Activated CD8-positive, alpha-beta T cell treated with anti-CD3 and anti-CD28 coated beads for 36 hours (primary cell): ENCODE data around the gene UCHL5. TPM values are rescaled to one million over a fixed set of nuclear protein-coding genes. Genes with fewer than 3 reads are reported as not detected.
A peak's percentile ranks its signal among the peaks of the same experiment; 100 is the strongest.
"Not testable (repeated sequence)": the region's sequence is repeated elsewhere in the genome, so short reads cannot be mapped to it uniquely, and the experiment has no call there.

Experiments used
- ATAC-seq: fragments of 200-7000 bp; cut with Tn5 transposase; one replicate; pipeline ENCODE4 v1.10.0; 2021; ENCODE audit warnings: mild to moderate bottlenecking, moderate library complexity
- CTCF ChIA-PET: fragments of 350-600 bp; sonication (Branson Sonifier 250); formaldehyde crosslinking; loops from one replicate; lab custom pipeline; 2021; ENCODE audit warnings: antibody characterized with exemption; lab: Charles Lee
- POLR2A ChIA-PET: fragments of 350-600 bp; sonication (Branson Sonifier 250); formaldehyde crosslinking; loops from one replicate; lab custom pipeline; 2021; ENCODE audit warnings: antibody characterized with exemption; lab: Charles Lee
- DNase-seq: peaks from one replicate; pipeline ENCODE4 v3.0.0-alpha.2; 2020
- H3K27ac Mint-ChIP-seq: one replicate; pipeline ENCODE4 v1.8.0; 2021; ENCODE audit warnings: mild to moderate bottlenecking, mixed read lengths
- H3K27me3 Mint-ChIP-seq: one replicate; pipeline ENCODE4 v1.8.0; 2021; ENCODE audit warnings: mixed read lengths
- H3K36me3 Mint-ChIP-seq: one replicate; pipeline ENCODE4 v1.8.0; 2021; ENCODE audit warnings: low read depth, mixed read lengths
- H3K4me1 Mint-ChIP-seq: one replicate; pipeline ENCODE4 v1.8.0; 2021; ENCODE audit warnings: low read depth, mixed read lengths
- H3K4me3 Mint-ChIP-seq: one replicate; pipeline ENCODE4 v1.8.0; 2021; ENCODE audit warnings: mild to moderate bottlenecking, moderate library complexity, mixed read lengths
- H3K9me3 Mint-ChIP-seq: one replicate; pipeline ENCODE4 v1.8.0; 2021; ENCODE audit warnings: mixed read lengths
- intact Hi-C: fragments of 100-400 bp; cut with micrococcal nuclease; formaldehyde crosslinking; loops from one replicate; pipeline ENCODE4 v1.10.0; 2022
- total RNA-seq, 2 experiments: library from RNA; stranded (reverse); gene quantifications; one replicate each; pipeline ENCODE4 v1.2.3, GENCODE V29; 2021
- TF ChIP-seq, protein P1 (sequence below): fragments of 200-600 bp; IDR thresholded peaks from one replicate; pipeline ENCODE4 v1.8.0; 2022; ENCODE audit warnings: antibody characterized with exemption, mild to moderate bottlenecking

UCHL5 gene
- total RNA-seq, 2 experiments from 2014 or later: 81.3 to 85.7 TPM

DNA sequence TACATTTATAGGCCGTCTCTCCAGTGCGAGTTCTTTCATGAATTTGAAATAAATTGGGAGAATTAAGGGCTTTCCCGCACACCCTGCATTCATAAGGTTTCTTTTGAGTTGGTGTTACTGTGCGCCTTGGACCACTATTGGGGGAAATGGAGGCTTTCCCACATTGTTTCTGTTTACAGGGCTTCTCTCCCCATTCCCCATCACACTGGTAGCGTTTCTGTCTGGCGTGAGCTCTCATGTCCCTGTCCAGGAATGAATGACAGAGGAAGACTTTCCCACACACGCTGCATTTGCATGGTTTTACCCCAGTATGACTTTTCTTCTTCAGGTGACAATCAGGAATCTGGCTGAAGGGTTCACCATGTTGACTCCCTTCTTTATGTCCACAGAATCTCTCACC, 65.0 kb downstream of the UCHL5 start:
- ChIA-PET CTCF (no interaction called here), POLR2A (no interaction called here)
- Mint-ChIP-seq H3K27me3 (no peaks in the 10 kb centered on the region), H3K4me1 (peaks cover 4% of the 10 kb centered on the region), H3K36me3 (peaks cover 38% of the 10 kb centered on the region), H3K4me3 (no peak overlapping the region), H3K27ac (no peak overlapping the region), H3K9me3 (peaks cover 5% of the 10 kb centered on the region)
- no peak for DNase-seq
- TF ChIP-seq, protein P1, sequence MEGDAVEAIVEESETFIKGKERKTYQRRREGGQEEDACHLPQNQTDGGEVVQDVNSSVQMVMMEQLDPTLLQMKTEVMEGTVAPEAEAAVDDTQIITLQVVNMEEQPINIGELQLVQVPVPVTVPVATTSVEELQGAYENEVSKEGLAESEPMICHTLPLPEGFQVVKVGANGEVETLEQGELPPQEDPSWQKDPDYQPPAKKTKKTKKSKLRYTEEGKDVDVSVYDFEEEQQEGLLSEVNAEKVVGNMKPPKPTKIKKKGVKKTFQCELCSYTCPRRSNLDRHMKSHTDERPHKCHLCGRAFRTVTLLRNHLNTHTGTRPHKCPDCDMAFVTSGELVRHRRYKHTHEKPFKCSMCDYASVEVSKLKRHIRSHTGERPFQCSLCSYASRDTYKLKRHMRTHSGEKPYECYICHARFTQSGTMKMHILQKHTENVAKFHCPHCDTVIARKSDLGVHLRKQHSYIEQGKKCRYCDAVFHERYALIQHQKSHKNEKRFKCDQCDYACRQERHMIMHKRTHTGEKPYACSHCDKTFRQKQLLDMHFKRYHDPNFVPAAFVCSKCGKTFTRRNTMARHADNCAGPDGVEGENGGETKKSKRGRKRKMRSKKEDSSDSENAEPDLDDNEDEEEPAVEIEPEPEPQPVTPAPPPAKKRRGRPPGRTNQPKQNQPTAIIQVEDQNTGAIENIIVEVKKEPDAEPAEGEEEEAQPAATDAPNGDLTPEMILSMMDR: no peak
- ATAC-seq: no peak
- intact Hi-C loops: no loop called here

DNA sequence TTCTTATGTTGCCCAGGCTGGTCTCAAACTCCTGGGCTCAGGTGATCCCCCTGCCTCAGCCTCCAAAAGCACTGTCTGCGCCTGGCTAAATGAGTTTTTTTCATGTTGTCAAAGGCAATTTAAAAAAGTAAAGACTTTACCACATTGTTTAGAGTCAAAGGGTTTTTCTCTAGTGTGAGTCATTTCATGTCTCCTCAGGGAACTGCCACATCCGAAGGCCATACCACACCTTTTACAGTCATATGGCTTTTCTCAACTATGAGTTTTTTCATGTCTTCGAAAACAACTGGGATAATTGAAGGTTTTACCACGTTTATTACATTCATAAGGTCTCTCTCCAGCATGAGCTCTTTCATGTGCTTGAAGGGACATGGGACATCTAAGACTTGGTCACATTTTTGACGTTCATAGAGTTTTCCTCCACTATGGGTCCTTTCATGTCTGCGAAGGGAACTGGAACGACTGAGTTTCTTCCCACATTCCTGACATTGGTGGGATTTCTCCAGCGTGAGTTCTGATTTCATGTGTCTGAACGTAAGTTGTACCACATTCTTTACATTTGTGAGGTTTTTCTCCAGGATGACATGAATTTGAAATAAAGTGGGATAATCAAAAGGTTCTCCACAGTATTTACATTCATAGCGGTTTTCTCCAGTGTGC, 65.6 kb downstream of the UCHL5 start:
- intact Hi-C loops: no loop called here
- CTCF ChIA-PET: no interaction called here

DNA sequence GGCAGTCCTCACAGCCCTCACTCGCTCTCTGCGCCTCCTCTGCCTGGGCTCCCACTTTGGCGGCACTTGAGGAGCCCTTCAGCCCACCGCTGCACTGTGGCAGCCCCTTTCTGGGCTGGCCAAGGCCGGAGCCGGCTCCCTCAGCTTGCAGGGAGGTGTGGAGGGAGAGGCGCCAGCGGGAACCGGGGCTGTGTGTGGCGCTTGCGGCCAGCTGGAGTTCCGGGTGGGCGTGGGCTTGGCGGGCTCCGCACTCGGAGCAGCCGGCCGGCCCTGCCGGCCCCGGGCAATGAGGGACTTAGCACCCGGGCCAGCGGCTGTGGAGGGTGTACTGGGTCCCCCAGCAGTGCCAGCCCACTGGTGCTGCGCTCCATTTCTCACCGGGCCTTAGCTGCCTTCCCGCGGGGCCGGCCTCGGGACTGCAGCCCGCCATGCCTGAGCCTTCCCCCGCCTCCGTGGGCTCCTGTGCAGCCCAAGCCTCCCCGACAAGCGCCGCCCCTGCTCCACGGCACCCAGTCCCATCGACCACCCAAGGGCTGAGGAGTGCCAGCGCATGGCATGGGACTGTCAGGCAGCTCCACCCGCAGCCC, 72.3 kb downstream of the UCHL5 start:
- H3K9me3 Mint-ChIP-seq: not testable (repeated sequence)

More for the DNA sequence above, 65.6 kb downstream of the UCHL5 start:
- peak; percentile 30 for ATAC-seq
- peaks cover 4% of the 10 kb centered on the region for H3K4me1 Mint-ChIP-seq
- H3K36me3 Mint-ChIP-seq: peaks cover 32% of the 10 kb centered on the region
- DNase-seq: no peak
- POLR2A ChIA-PET: no interaction called here
- H3K27ac Mint-ChIP-seq: no peak overlapping the region
- H3K4me3 Mint-ChIP-seq: no peak overlapping the region
- TF ChIP-seq, protein P1: no peak
- H3K27me3 Mint-ChIP-seq: no peaks in the 10 kb centered on the region
- peaks cover 5% of the 10 kb centered on the region for H3K9me3 Mint-ChIP-seq

DNA sequence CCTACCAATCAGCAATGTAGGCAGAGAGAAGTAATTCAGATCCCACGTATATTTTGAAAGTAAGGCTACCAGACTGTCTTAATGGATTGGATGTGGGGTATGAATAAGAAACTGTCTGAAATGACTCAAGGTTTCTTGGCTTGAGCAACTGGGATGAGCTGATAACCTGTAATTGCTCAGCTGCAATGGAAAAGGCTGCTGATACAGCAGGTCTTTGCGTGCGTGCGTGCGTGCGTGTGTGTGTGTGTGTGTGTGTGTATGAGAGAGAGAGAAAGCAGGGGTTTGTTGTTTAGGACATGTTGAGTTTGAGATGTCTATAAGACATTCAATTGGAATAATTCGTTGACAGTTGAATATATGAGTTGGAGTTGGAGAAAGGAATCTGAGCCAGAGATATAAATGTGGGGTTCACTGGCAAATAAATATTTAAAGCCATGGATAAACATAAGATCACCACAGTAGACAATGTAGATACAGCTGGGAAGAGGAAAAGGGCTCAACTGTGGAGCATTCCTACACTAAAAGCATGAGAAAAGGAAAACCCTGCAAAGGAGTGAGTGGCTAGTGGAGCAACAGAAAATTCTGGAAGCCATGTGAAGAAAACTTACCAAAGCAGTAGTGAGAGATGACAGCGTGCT, 72.9 kb downstream of the UCHL5 start:
- H3K9me3 Mint-ChIP-seq: no peaks in the 10 kb centered on the region
- H3K4me3 Mint-ChIP-seq: no peak overlapping the region
- H3K36me3 Mint-ChIP-seq: peaks cover 14% of the 10 kb centered on the region
- no peaks in the 10 kb centered on the region for H3K27me3 Mint-ChIP-seq
- TF ChIP-seq, protein P1: no peak
- no peak for ATAC-seq
- DNase-seq: peak; percentile 13
- intact Hi-C loops: no loop called here
- ChIA-PET CTCF (no interaction called here), POLR2A (interaction anchor here (0.6 kb wide), 1 partner anchor 18 kb away, joined by 3 read pairs; no protein-coding TSS in a partner anchor)
- peaks cover 20% of the 10 kb centered on the region for H3K4me1 Mint-ChIP-seq
- H3K27ac Mint-ChIP-seq: no peak overlapping the region

More for the DNA sequence above, 72.3 kb downstream of the UCHL5 start:
- intact Hi-C loops, H3K27ac Mint-ChIP-seq, DNase-seq, H3K4me3 Mint-ChIP-seq, CTCF ChIA-PET, H3K27me3 Mint-ChIP-seq, ATAC-seq: not testable (repeated sequence)
- Mint-ChIP-seq H3K4me1 (peaks cover 20% of the 10 kb centered on the region), H3K36me3 (peaks cover 14% of the 10 kb centered on the region)
- POLR2A ChIA-PET: interaction anchor here (0.6 kb wide), 1 partner anchor 18 kb away, joined by 3 read pairs; no protein-coding TSS in a partner anchor

DNA sequence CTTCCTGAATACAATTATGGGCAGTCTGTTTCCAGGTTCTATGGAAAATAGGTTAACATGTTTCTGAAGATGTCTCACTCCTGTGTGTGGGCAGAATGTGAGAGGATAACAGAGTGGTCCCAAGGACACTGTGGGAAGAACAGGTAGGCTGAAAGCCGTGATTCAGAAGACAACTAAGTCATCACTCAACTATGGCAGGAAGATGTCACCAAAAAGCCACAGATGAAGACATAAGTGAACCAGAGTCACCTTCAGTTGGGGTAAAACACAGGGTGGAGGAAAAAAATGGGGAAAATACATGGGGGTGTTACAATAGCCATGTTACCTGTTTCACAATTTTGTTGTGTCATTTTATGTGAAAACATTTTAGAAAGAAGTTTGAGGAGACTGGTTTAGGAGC, 75.1 kb downstream of the UCHL5 start:
- no peaks in the 10 kb centered on the region for H3K9me3 Mint-ChIP-seq
- ChIA-PET CTCF (interaction anchor here (1.0 kb wide), 1 partner anchor 46 kb away, joined by 3 read pairs; no protein-coding TSS in a partner anchor), POLR2A (no interaction called here)
- TF ChIP-seq, protein P1: no peak
- intact Hi-C loops: no loop called here
- no peaks in the 10 kb centered on the region for H3K27me3 Mint-ChIP-seq
- DNase-seq (no peak), ATAC-seq (peak; percentile 64)
- peaks cover 20% of the 10 kb centered on the region for H3K4me1 Mint-ChIP-seq
- H3K27ac Mint-ChIP-seq: peak overlapping the region; percentile 65
- no peak overlapping the region for H3K4me3 Mint-ChIP-seq
- peaks cover 14% of the 10 kb centered on the region for H3K36me3 Mint-ChIP-seq
